Effector CD8-positive, alpha-beta T cell (primary cell): ENCODE data around the gene CCDC83.
"Not testable (repeated sequence)": the region's sequence is repeated elsewhere in the genome, so short reads cannot be mapped to it uniquely, and the experiment has no call there.

ENCODE experiments used
- DNase-seq: peaks from one replicate; lab custom pipeline; 2025; lab: John Stamatoyannopoulos, UW

The CCDC83 gene

DNA sequence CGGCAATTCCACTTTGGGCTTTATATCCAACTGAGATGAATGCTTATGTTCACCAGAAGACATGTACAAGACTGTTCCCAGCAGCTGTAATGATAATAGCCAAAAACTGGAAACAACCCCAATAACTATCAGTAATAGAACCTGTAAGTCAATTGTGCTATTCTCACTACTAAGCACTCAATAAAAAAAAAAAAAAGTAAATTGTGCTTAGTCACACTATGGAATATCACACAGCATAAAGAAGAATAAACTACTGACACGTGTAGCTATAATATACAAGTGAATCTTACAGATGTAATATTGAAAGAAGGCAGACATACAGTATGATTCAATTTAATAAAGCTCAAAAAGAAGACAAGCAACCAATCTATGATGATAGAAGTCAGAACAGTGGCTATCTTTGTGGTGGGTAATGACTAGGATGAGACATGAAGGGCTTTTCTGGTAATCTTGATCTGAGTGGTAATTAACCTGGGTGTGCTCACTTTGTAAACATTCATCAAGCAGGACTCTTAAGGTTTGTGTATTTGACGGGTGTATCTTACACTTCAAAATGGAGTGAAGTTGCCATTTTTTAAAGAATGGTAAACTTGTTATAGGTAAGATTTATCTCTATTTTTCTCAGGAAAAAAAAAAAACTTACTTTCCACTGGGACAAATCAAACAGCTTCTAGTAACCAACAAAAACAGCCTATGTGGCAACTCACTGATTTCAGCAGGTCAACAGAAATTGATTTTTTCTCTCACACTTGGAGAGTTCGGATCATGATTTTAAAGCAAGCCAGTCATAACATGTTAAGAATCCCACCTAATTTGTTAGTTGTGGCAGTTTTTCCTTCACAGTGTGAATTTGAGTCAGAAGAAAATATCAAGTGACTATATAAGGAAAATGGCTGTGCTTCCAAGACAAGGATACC is 84.2 kb downstream of the CCDC83 start:
- no peak for DNase-seq

GRCh38 chr11:85941380-85941973 is 86.3 kb downstream of the CCDC83 start:
- no peak for DNase-seq

DNA sequence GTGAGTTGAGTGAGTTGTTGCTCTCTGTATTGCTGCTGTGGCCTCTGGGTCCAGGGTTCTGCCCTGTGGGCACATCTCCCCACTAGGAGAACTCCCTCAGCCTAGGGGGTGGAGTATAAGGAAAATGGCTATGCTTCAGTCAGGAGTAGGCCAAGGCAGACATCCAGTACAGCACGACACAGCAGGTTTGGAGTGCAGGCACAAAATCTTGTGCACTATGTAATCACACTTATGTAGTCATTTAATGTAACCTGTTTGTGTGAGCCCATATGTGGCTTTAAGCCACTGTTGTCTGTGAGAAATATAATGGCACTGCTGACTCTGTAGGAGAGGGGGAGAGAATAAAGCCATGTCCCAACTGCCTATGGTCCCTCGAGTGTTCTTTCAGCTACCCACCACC is 90.1 kb downstream of the CCDC83 start:
- DNase-seq: no peak

DNA sequence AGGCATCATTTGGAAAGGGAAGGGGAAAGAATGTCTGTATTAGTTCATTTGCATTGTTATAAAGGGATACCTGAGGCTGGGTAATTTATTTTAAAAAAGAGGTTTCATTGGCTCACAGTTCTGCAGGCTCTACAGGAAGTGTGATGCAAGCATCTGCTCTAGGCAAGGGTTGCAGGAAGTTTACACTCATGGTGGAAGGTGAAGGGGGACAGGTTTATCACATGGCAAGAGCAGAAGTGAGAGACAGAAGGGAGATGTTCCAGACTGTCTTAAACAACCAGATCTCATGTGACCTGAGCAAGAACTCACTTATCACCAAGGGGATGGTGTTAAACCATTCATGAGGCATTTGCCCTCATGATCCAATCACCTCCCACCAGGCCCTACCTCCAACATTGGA is 90.6 kb downstream of the CCDC83 start:
- DNase-seq: no peak

GRCh38 chr11:85946221-85946620 is 91.0 kb downstream of the CCDC83 start:
- DNase-seq: no peak

DNA sequence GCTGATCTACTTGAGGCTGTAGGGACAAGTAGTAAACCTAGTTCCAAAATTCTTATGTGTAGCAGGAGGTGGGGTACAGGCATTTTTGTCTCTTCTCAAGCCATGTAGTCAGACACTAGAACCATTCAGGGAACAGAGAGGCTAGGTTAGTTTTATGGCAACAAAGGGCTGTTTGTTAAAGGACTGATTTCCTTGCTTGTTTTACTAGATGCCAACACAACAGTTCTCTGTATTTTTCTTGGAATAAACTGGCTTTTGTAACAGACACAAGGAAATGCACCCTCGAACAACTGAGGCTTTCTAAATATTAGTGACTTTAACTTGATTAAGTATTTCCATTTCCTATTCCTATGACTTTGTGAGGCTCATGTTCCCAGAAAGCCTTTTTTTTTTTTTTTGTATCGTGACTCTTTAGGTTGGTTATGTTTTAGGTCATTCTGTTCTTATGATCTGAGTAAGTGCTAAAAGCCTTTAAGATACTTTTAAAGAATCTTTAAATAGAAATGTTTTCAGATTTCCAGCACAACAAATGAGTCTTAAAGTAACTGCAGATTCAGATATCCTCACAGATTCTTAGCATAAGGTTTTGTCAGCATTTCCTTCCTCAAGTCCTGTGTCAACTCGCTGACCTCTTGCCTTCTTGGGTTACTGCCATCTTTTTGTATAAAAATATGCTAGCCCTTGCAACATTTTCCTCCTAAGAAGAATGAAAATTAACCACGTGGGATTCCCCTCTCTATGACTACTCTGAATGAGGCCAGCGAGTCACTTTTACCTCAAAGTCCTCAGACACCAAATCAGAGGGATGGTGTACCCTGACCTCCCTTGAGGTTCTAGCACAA is 92.5 kb downstream of the CCDC83 start:
- DNase-seq: no peak

- no peak for DNase-seq
Observed at GRCh38 chr11:85948884-85949283, 93.7 kb downstream of the CCDC83 start.

- DNase-seq: no peak
Observed at GRCh38 chr11:85949798-85950197, 94.6 kb downstream of the CCDC83 start.

- DNase-seq: no peak
Observed at GRCh38 chr11:85950317-85951048, 95.3 kb downstream of the CCDC83 start.

DNA sequence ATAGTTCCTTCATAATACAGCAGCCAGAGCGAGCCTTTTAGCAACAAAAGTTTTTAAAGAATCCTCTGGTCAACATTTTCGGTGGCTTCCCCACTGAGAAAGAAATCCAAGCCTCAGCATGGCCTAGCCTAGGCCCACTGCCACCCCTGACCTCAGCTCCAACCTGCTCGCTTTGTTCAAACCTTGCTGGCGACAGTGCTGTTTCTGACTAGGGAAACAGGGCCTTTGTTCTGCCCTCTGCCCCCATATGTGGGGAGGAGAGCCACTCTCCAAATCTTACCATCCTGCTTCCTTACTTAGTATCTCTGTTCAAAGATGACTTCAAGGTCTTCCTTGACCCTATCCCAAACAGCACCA is 95.8 kb downstream of the CCDC83 start:
- DNase-seq: no peak

GRCh38 chr11:85951428-85952107 is 96.4 kb downstream of the CCDC83 start:
- DNase-seq: no peak

- DNase-seq: not testable (repeated sequence)
Observed at GRCh38 chr11:85952108-85952485, 96.9 kb downstream of the CCDC83 start.

GRCh38 chr11:85953491-85954143 is 98.4 kb downstream of the CCDC83 start:
- no peak for DNase-seq

DNA sequence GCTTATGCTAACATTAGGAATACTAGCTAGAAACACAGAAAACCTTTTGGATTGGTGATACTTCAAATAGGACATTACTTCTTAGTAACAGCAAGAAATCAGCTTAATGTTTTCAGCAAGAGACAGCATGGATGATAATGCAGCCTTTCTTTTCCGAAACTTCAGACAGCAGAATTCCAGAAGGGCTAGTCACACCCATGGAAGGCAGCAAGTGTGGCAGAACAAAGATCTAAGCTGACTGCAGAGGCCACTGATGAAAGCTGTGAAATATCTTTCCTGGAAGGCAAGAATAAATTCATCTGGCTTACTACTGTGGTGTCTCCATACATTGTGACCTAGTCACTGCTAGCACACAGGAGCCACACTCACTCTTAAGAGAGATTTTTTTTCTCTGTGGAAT is 100.3 kb downstream of the CCDC83 start:
- DNase-seq: no peak

- DNase-seq: no peak
Observed at GRCh38 chr11:85960678-85961077, 105.5 kb downstream of the CCDC83 start.

DNA sequence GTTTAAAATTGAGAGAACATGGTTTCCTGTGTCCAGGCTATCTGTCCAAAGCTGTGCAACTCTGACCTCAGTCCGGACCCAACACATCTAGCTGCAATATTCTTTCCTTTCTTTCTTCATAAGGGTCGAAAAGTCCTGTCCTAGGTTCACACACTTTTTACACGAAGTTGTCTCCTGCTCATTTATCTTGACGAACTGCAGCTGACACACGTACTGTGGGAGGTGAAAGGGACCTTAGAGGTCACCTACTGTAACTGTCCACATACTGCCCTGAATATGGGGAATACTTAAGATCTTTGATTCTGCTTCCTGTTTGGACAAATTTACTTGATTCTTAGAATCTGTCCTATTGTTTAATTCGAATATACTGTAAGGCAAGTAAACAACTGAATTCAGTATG is 105.9 kb downstream of the CCDC83 start:
- DNase-seq: no peak

- DNase-seq: no peak
Observed at GRCh38 chr11:85961930-85962363, 106.8 kb downstream of the CCDC83 start.

DNA sequence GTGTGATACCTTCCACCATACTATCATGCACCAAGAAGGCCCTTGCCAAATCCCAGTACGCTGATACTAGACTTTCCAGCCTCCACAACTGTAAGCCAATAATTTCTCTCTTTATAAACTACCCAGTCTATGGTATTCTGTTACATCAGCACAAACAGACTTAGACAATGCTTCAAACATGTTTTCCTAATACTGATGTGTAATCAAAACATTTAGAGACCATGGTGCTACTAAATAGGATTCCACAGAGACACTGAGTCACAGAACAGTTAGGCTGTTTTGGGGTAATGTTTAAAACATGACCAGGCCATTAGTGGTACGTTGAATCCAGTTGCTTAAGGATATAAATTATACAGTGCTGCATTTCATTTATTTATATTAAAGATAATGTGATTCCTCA is 110.0 kb downstream of the CCDC83 start:
- no peak for DNase-seq

DNA sequence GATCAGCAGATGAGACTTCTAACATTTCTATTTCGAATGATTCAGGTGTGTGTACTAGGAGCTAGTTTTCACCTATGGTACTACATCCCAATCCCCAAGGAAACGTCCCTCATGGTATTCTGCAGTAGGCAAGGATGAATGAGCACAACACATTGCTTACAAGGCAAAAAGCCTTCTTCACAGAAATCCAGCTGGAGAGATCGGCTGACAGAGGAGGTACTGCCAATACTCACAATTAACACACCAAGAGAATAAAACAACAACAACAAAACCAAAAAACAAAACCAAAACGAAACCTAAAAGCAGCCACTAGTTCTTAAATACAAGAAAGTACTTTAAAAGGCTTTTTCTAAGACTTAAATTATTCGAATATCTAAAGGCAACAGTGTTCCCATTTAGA is 112.3 kb downstream of the CCDC83 start:
- no peak for DNase-seq
